Measurements from ENCODE around the gene CHST9.
"Not testable (repeated sequence)": the region's sequence is repeated elsewhere in the genome, so short reads cannot be mapped to it uniquely, and the experiment has no call there.

CHST9 gene

DNA sequence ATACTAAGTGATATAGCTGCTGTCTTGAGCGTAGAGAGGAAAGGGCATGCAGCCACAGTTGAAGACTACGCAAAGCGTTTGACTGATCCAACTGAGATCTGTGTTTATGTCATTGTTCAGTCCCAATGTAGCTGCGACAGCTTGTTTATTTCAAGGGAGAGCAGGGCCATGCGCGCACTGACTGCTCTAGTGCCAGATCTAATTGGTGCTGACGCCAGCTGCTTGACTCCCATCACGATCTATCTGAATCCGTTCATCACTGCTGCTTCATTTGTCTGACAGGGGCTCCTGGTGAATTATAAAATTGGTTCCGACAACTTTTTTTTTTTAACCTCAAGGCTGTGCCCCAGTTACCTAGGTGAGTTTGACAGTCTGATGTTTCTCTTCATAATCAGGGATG lies 75.7 kb downstream of the CHST9 start:
- Histone ChIP-seq H3K9me3 (ENCODE audit: control insufficient read depth, insufficient read depth, low read length) (no peaks in the 10 kb centered on the region), H3K36me3 (ENCODE audit: control insufficient read depth, insufficient read depth, low read length) (no peaks in the 10 kb centered on the region), H3K4me3 (ENCODE audit: low read length) (no peak overlapping the region), H3K27me3 (ENCODE audit: control insufficient read depth, insufficient read depth, low read length) (no peaks in the 10 kb centered on the region), H3K27ac (ENCODE audit: low read length) (no peak overlapping the region), H3K4me1 (ENCODE audit: control insufficient read depth, insufficient read depth, low read length) (no peaks in the 10 kb centered on the region)
- DNase-seq (ENCODE audit: low read depth, low spot score): no peak
- WGBS (ENCODE audit: insufficient coverage, insufficient read length): no CpG with 5 or more reads among the region's 10 CpGs

DNA sequence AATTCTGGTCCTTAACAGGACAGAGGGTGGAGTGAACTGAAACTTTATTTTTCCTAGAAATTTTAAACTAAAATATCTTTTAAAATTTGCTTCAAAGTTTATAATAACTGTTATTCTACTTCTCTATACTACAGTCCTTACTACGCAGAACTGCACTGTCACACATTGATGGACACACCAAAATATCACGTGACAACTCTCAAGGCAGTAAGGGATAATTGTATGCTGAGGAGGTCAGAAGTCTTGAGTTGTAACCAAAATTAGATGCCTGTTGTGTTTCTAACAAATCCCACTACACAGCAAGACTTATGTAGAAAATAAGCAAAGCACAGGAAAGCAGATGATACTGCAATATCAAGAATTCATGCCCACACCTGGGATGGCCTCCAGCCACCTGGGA lies 76.3 kb downstream of the CHST9 start:
- no peaks in the 10 kb centered on the region for H3K9me3 ChIP-seq (ENCODE audit: control insufficient read depth, insufficient read depth, low read length)
- H3K4me1 ChIP-seq (ENCODE audit: control insufficient read depth, insufficient read depth, low read length): no peaks in the 10 kb centered on the region
- no peak overlapping the region for H3K4me3 ChIP-seq (ENCODE audit: low read length)
- no CpG with 5 or more reads among the region's 2 CpGs for WGBS (ENCODE audit: insufficient coverage, insufficient read length)
- DNase-seq (ENCODE audit: low read depth, low spot score): no peak
- H3K27ac ChIP-seq (ENCODE audit: low read length): no peak overlapping the region
- no peaks in the 10 kb centered on the region for H3K36me3 ChIP-seq (ENCODE audit: control insufficient read depth, insufficient read depth, low read length)
- H3K27me3 ChIP-seq (ENCODE audit: control insufficient read depth, insufficient read depth, low read length): no peaks in the 10 kb centered on the region

DNA sequence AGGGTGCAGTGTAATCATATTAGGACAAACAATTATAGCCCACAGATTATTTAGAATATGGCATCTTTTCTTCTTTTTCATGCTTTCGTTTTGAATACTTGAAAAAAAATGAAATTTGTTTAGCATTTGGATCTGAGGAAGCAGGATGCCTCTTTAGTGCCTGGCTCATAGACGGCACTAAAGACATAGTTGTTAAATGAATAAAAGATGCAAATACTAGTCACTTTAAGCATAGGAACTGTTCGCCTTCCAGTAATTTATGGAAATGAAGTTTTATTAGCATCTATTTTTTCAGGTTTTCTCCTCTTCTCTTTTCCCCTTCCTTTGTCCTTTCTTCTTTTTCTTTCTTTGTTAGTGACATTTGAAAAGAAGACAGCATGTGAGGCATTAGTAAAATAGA lies 80.4 kb downstream of the CHST9 start:
- Histone ChIP-seq H3K27me3 (ENCODE audit: control insufficient read depth, insufficient read depth, low read length) (no peaks in the 10 kb centered on the region), H3K27ac (ENCODE audit: low read length) (no peak overlapping the region), H3K4me1 (ENCODE audit: control insufficient read depth, insufficient read depth, low read length) (no peaks in the 10 kb centered on the region), H3K9me3 (ENCODE audit: control insufficient read depth, insufficient read depth, low read length) (no peaks in the 10 kb centered on the region), H3K4me3 (ENCODE audit: low read length) (no peak overlapping the region), H3K36me3 (ENCODE audit: control insufficient read depth, insufficient read depth, low read length) (no peaks in the 10 kb centered on the region)
- no CpG with 5 or more reads among the region's 3 CpGs for WGBS (ENCODE audit: insufficient coverage, insufficient read length)
- DNase-seq (ENCODE audit: low read depth, low spot score): no peak

DNA sequence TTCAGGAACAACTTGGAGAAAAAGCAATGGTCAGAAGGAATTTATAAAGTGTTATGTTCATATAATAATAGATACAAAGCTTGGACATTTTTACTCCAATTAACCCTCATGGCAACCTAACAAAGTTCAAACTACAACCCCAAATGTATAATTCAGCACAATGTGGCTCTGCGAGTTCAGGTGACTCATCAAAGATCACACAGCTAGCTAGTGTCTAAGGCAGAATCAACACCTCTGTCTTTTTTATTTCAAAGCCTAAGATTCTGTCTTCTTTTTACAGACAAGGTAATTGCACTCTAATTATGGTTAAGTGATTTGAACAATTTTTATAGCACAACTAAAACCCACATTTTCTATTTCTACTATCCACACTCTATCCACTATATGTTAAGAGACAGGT lies 90.5 kb downstream of the CHST9 start:
- Histone ChIP-seq H3K9me3 (ENCODE audit: control insufficient read depth, insufficient read depth, low read length) (no peaks in the 10 kb centered on the region), H3K27ac (ENCODE audit: low read length) (no peak overlapping the region), H3K27me3 (ENCODE audit: control insufficient read depth, insufficient read depth, low read length) (no peaks in the 10 kb centered on the region), H3K4me3 (ENCODE audit: low read length) (no peak overlapping the region), H3K36me3 (ENCODE audit: control insufficient read depth, insufficient read depth, low read length) (no peaks in the 10 kb centered on the region), H3K4me1 (ENCODE audit: control insufficient read depth, insufficient read depth, low read length) (no peaks in the 10 kb centered on the region)
- WGBS (ENCODE audit: insufficient coverage, insufficient read length): no CpG with 5 or more reads among the region's 1 CpG
- DNase-seq (ENCODE audit: low read depth, low spot score): no peak

DNA sequence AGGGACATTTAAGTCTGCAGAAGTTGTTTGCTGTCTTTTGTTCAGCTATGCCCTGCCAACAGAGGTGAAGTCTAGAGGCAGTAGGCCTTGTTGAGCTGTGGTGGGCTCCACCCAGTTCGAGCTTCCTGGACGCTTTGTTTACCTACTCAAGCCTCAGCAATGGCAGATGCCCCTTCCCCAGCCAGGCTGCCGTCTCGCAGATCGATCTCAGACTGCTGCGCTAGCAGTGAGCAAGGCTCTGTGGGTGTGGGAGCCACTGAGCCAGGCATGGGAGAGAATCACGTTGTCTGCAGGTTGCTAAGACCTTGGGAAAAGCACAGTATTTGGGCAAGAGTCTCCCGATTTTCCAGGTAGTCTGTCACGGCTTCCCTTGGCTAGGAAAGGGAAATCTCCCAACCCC lies 91.8 kb downstream of the CHST9 start:
- not testable (repeated sequence) for H3K4me1 ChIP-seq (ENCODE audit: control insufficient read depth, insufficient read depth, low read length); H3K36me3 ChIP-seq (ENCODE audit: control insufficient read depth, insufficient read depth, low read length); H3K4me3 ChIP-seq (ENCODE audit: low read length); H3K27ac ChIP-seq (ENCODE audit: low read length); H3K9me3 ChIP-seq (ENCODE audit: control insufficient read depth, insufficient read depth, low read length); DNase-seq (ENCODE audit: low read depth, low spot score); H3K27me3 ChIP-seq (ENCODE audit: control insufficient read depth, insufficient read depth, low read length)
- whole genome bisulfite sequencing (ENCODE audit: insufficient coverage, insufficient read length): no CpG with 5 or more reads among the region's 9 CpGs

DNA sequence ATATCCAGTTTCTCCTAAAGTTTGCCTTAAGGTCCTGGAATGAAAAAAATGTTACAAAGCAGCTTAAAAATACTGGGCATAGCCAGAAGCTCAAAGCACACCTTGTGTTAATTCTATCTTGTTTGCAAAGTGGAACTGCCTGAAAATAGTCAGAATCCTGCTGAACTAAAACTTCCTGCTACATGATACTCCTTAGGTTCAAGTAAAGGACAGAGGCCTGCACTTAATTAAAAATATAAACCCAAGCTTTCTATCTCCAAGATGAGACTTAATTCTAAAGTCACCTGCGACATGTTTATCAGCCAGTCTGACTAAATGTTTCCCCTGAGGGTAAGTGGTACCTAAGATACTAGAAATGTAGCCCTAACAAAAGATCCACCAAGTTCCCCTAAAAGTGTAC lies 103.4 kb downstream of the CHST9 start:
- no peak for DNase-seq (ENCODE audit: low read depth, low spot score)
- H3K27ac ChIP-seq (ENCODE audit: low read length): no peak overlapping the region
- no peaks in the 10 kb centered on the region for H3K36me3 ChIP-seq (ENCODE audit: control insufficient read depth, insufficient read depth, low read length)
- no peaks in the 10 kb centered on the region for H3K9me3 ChIP-seq (ENCODE audit: control insufficient read depth, insufficient read depth, low read length)
- WGBS (ENCODE audit: insufficient coverage, insufficient read length): no CpG with 5 or more reads among the region's 1 CpG
- H3K4me1 ChIP-seq (ENCODE audit: control insufficient read depth, insufficient read depth, low read length): no peaks in the 10 kb centered on the region
- no peak overlapping the region for H3K4me3 ChIP-seq (ENCODE audit: low read length)
- H3K27me3 ChIP-seq (ENCODE audit: control insufficient read depth, insufficient read depth, low read length): no peaks in the 10 kb centered on the region

DNA sequence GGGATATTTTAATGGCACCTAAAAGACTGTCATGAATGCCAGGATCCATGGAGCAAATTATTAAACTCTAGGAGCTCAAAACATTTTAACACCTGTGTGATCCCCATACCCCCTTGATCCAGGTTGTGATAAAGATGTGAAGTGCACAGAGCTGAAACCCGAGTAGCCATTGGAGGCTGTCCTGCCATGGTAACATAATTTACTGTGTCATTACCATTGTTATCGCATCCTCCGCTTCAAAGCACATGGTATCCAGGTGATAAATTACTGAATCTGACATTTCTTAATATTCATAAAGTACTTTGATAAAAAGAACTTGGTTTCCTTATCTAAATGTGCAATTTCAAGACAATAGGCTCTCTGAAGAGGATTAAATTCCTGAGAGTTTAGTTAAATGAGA lies 109.3 kb downstream of the CHST9 start:
- H3K4me3 ChIP-seq (ENCODE audit: low read length): no peak overlapping the region
- no peak for DNase-seq (ENCODE audit: low read depth, low spot score)
- WGBS (ENCODE audit: insufficient coverage, insufficient read length): no CpG with 5 or more reads among the region's 3 CpGs
- no peak overlapping the region for H3K27ac ChIP-seq (ENCODE audit: low read length)
- H3K27me3 ChIP-seq (ENCODE audit: control insufficient read depth, insufficient read depth, low read length): no peaks in the 10 kb centered on the region
- H3K4me1 ChIP-seq (ENCODE audit: control insufficient read depth, insufficient read depth, low read length): no peaks in the 10 kb centered on the region
- no peaks in the 10 kb centered on the region for H3K9me3 ChIP-seq (ENCODE audit: control insufficient read depth, insufficient read depth, low read length)
- H3K36me3 ChIP-seq (ENCODE audit: control insufficient read depth, insufficient read depth, low read length): no peaks in the 10 kb centered on the region

DNA sequence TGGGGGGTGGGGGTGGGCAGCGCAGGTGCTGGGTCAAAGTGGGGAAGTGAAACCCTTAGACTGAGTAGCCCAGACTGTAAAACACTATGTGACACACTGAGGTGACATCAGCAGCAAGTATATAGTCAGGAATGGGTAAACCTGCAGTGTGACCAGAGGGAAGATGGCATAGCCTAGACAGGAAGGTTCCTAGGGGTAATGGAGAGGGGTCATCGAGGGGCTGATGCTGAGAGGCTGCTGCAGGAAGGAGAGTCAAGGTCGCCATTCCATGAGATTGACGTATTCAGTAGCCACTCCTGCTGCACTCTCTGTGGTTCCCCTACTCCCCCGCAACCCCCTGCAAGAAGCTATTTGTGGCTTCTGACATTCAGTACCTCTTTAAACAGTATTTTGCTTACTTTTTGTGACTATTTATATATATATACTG lies 111.7 kb downstream of the CHST9 start:
- Histone ChIP-seq H3K4me1 (ENCODE audit: control insufficient read depth, insufficient read depth, low read length) (no peaks in the 10 kb centered on the region), H3K4me3 (ENCODE audit: low read length) (no peak overlapping the region), H3K27me3 (ENCODE audit: control insufficient read depth, insufficient read depth, low read length) (no peaks in the 10 kb centered on the region), H3K36me3 (ENCODE audit: control insufficient read depth, insufficient read depth, low read length) (no peaks in the 10 kb centered on the region), H3K9me3 (ENCODE audit: control insufficient read depth, insufficient read depth, low read length) (no peaks in the 10 kb centered on the region), H3K27ac (ENCODE audit: low read length) (no peak overlapping the region)
- DNase-seq (ENCODE audit: low read depth, low spot score): no peak
- WGBS (ENCODE audit: insufficient coverage, insufficient read length): no CpG with 5 or more reads among the region's 5 CpGs

DNA sequence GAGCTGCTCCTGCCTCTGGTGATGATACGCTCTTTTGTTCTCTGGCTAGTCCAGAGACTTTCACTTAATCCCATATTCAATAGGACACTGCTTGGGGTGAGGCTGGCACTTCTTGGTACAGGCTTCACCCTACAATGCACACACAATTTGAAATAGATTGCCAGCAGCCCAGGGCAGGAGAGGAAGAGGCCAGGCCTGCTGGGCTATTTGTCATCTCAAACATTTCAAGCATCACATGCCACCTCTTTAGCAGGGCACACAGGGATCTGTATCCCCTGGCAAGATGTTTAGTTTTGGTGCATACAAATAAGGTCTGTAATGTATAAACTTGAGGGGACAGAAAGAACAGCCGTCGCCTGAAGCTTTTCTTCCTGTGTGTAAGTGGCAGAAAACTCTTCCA lies 120.4 kb downstream of the CHST9 start:
- Histone ChIP-seq H3K27me3 (ENCODE audit: control insufficient read depth, insufficient read depth, low read length) (no peaks in the 10 kb centered on the region), H3K27ac (ENCODE audit: low read length) (no peak overlapping the region), H3K4me1 (ENCODE audit: control insufficient read depth, insufficient read depth, low read length) (no peaks in the 10 kb centered on the region), H3K9me3 (ENCODE audit: control insufficient read depth, insufficient read depth, low read length) (no peaks in the 10 kb centered on the region), H3K4me3 (ENCODE audit: low read length) (no peak overlapping the region), H3K36me3 (ENCODE audit: control insufficient read depth, insufficient read depth, low read length) (no peaks in the 10 kb centered on the region)
- DNase-seq (ENCODE audit: low read depth, low spot score): no peak
- no CpG with 5 or more reads among the region's 3 CpGs for WGBS (ENCODE audit: insufficient coverage, insufficient read length)

DNA sequence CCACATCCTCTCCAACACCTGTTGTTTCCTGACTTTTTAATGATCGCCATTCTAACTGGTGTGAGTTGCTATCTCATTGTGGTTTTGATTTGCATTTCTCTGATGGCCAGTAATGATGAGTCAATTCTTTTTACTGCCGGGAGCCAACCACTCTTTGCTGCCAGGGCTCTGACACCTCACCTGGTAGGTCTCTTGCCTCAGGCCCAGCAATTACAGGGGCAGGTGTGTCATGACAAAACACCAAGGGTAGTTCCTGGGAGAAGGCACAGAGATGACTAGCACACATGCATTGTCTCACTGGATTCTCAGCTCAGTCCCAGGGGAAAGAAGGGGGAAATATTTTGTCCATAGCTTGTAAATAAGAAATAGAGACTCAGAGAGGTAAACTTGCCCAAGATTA lies 122.3 kb downstream of the CHST9 start:
- no peaks in the 10 kb centered on the region for H3K27me3 ChIP-seq (ENCODE audit: control insufficient read depth, insufficient read depth, low read length)
- no peaks in the 10 kb centered on the region for H3K36me3 ChIP-seq (ENCODE audit: control insufficient read depth, insufficient read depth, low read length)
- WGBS (ENCODE audit: insufficient coverage, insufficient read length): no CpG with 5 or more reads among the region's 2 CpGs
- no peaks in the 10 kb centered on the region for H3K9me3 ChIP-seq (ENCODE audit: control insufficient read depth, insufficient read depth, low read length)
- H3K4me3 ChIP-seq (ENCODE audit: low read length): no peak overlapping the region
- DNase-seq (ENCODE audit: low read depth, low spot score): no peak
- no peak overlapping the region for H3K27ac ChIP-seq (ENCODE audit: low read length)
- no peaks in the 10 kb centered on the region for H3K4me1 ChIP-seq (ENCODE audit: control insufficient read depth, insufficient read depth, low read length)

DNA sequence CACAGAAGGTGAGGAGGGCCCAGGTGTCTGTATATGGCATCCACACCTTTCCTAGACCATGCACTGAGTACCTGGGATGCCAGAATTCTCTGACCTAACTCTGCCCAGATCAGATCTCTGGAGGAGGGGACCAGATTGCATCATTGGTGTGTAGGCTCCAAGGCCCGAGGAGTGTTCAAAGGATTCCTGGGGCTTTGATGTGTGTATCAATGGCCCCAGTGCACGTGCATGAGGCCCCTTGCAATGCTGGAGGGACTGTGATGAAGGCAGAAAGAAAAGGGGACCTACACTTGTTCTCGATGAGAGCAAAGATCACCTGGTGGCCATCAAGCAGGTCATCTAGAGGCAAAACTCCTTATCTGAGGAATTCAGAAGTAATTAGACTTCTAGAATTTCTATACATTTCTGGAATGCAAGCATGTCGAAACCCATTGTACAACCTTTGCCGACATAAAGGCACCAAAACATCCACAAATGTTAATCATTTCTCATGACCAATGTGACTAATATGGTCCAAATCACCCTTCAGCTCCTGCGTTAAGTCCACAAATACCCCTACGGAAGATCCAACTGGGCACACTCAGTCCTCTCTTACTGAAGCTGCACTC lies 123.5 kb downstream of the CHST9 start:
- Histone ChIP-seq H3K27me3 (ENCODE audit: control insufficient read depth, insufficient read depth, low read length) (no peaks in the 10 kb centered on the region), H3K9me3 (ENCODE audit: control insufficient read depth, insufficient read depth, low read length) (no peaks in the 10 kb centered on the region), H3K27ac (ENCODE audit: low read length) (no peak overlapping the region), H3K4me1 (ENCODE audit: control insufficient read depth, insufficient read depth, low read length) (no peaks in the 10 kb centered on the region), H3K4me3 (ENCODE audit: low read length) (no peak overlapping the region), H3K36me3 (ENCODE audit: control insufficient read depth, insufficient read depth, low read length) (no peaks in the 10 kb centered on the region)
- no CpG with 5 or more reads among the region's 7 CpGs for WGBS (ENCODE audit: insufficient coverage, insufficient read length)
- DNase-seq (ENCODE audit: low read depth, low spot score): no peak

Data from iPS DF 6.9 (cell line).